HG03103 (cell line): Measurements from ENCODE around the gene SFT2D2.

Experiments
- ATAC-seq: cut with Tn5 transposase; IDR thresholded peaks from one replicate; pipeline ENCODE4 v1.9.1; 2021; ENCODE audit warnings: low read depth; ENCODE audit not compliant: unreplicated experiment

SFT2D2 gene

GRCh38 chr1:168301664-168302320, 76.0 kb downstream of the SFT2D2 start:
- no peak for ATAC-seq
